ENCODE results near the gene TLX2. TPM values are rescaled to one million over a fixed set of nuclear protein-coding genes. Genes with fewer than 3 reads are reported as not detected.

TLX2 gene
- total and polyA plus RNA-seq, 2 of the 4 experiments (the other 2 are of a cell fraction), result not detected

DNA sequence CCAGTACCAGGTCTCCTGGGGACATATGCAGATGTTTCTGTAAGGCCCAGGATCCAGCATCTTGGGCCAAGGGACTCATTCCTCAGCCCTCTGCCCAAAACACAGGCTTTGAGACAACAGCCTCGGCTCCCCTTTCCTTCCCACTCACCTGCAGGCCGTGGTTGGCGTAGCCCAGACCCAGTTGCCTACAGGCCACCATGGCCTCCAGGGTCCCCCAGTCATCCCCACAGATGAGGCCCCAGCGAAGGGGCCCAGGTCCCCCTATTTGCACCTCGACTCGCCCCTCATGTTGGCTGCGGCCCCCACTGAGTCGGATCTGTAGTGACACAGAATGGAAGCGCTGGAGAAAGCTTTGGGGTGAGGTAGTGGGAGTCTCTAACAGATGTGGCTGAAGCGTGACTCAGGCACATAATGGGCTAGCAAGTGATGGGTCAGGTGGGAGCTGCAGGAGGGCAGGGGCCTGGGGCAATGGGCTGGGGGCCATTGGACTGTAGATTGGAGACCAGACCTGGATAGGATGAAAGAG, 21.3 kb downstream of the TLX2 start:
- ATAC-seq (ENCODE audit: low read depth) (no peak), DNase-seq (no peak)
- H4K8ac ChIP-seq (ENCODE audit: low read depth in 2 of 2, low read length in 2 of 2), result no peak overlapping the region
- no peak overlapping the region for H3K23ac ChIP-seq (ENCODE audit: low read depth, low read length)
- no peak overlapping the region for H3K9ac ChIP-seq (ENCODE audit: low read depth, low read length)
- POLR2A ChIA-PET (ENCODE audit: unreplicated experiment), result no interaction called here
- H2AK9ac ChIP-seq (replicated peaks; ENCODE audit: low read depth, low read length, poor library complexity), result no peak overlapping the region
- intact Hi-C loops (cut with micrococcal nuclease), result no loop called here
- no peak overlapping the region for H2BK20ac ChIP-seq (ENCODE audit: low read depth, low read length)
- peaks cover 14 to 19% of the 10 kb centered on the region in 2 experiments for H3K79me1 ChIP-seq (ENCODE audit: low read depth in 1 of 2, low read length in 2 of 2)
- H2BK5ac ChIP-seq (ENCODE audit: low read depth, low read length, poor library complexity, severe bottlenecking), result no peak overlapping the region
- H3K14ac ChIP-seq (replicated peaks; ENCODE audit: low read depth, low read length), result no peak overlapping the region
- H3K4me2 ChIP-seq (ENCODE audit: low read depth, low read length), result no peak overlapping the region
- H3K4me1 ChIP-seq (ENCODE audit: control insufficient read depth, insufficient read depth, low read length), result peaks cover 7% of the 10 kb centered on the region
- WGBS, 2 experiments (ENCODE audit: extremely low coverage in 2 of 2, insufficient read length in 1 of 2), result 96% methylated on average over 4 of the region's 10 CpGs; no CpG with 5 or more reads in 1 of the 2 experiments
- H3K4me3 ChIP-seq (ENCODE audit: insufficient read depth, low read depth, low read length), result no peak overlapping the region
- H3K36me3 ChIP-seq (ENCODE audit: control insufficient read depth, insufficient read depth, low read length), result peaks cover 29% of the 10 kb centered on the region
- no peak overlapping the region for H3K4ac ChIP-seq (ENCODE audit: low read depth, low read length)
- in situ Hi-C loops (cut with MboI; ENCODE audit: low sequenced_read_pairs), result no loop called here
- no peaks in the 10 kb centered on the region for H3K27me3 ChIP-seq (ENCODE audit: control insufficient read depth, insufficient read depth, low read length)
- peaks cover 9% of the 10 kb centered on the region for H3K9me1 ChIP-seq (ENCODE audit: insufficient read depth, low read length)
- H3K9me3 ChIP-seq (ENCODE audit: control insufficient read depth, insufficient read depth, low read length), result no peaks in the 10 kb centered on the region
- no peaks in the 10 kb centered on the region for H4K20me1 ChIP-seq (ENCODE audit: insufficient read depth, low read length)
- TF ChIP-seq RFX5 (IDR thresholded peaks at IDR 0.05; ENCODE audit: low read depth, low read length) (no peak), RCOR1 (IDR thresholded peaks at IDR 0.05; ENCODE audit: insufficient replicate concordance, low read length) (no peak)
- H2BK120ac ChIP-seq (ENCODE audit: low read depth, low read length), result no peak overlapping the region
- no peak overlapping the region for H2AK5ac ChIP-seq (ENCODE audit: low read depth, low read length)
- no TSS peak for BruUV-seq (replicated peaks)
- H2BK15ac ChIP-seq (ENCODE audit: low read depth, low read length), result no peak overlapping the region
- H3K56ac ChIP-seq (ENCODE audit: extremely low read depth, insufficient read depth, low read length), result no peak overlapping the region
- H3K18ac ChIP-seq (ENCODE audit: low read depth, low read length), result no peak overlapping the region
- H4K5ac ChIP-seq (ENCODE audit: low read depth, low read length), result no peak overlapping the region
- no peak overlapping the region for H3K27ac ChIP-seq (ENCODE audit: insufficient read depth, low read length)
- CTCF ChIA-PET, result no interaction called here
- no peak overlapping the region for H4K91ac ChIP-seq (ENCODE audit: insufficient read depth, low read depth, low read length)
- dilution Hi-C loops (cut with HindIII; ENCODE audit: low sequenced_read_pairs, unreplicated experiment), result no loop called here
- no peak overlapping the region for H2AFZ ChIP-seq (replicated peaks; ENCODE audit: low read length, poor library complexity)
